SK-N-SH (cell line): Measurements from ENCODE around the gene ALPI.

ENCODE experiments used
- ELF1 ChIP-seq: IDR thresholded peaks from 2 replicates; pipeline ENCODE4 v1.4.0; 2012
- EP300 ChIP-seq, 2 experiments: IDR thresholded peaks; 2 replicates each; pipeline versions ENCODE4 v1.4.0 to v1.6.1; 2012; ENCODE audit warnings: borderline replicate concordance in 1 of 2, low read depth in 1 of 2, low read length in 1 of 2
- EZH2phosphoT487 ChIP-seq: fragments of 200-600 bp; sonication (generic); IDR thresholded peaks from 2 replicates; pipeline ENCODE4 v1.6.1; 2017; ENCODE audit warnings: low read depth, mixed run types, mild to moderate bottlenecking, antibody characterized with exemption, moderate library complexity, borderline replicate concordance
- GATA2 ChIP-seq: sonication (generic); formaldehyde crosslinking; IDR thresholded peaks from 2 replicates; pipeline ENCODE4 v1.5.0; 2020; ENCODE audit warnings: mild to moderate bottlenecking, missing genetic modification reagents
- NFIC ChIP-seq: IDR thresholded peaks from 2 replicates; pipeline ENCODE4 v1.4.0; 2012; ENCODE audit warnings: borderline replicate concordance
- POLR2AphosphoS5 ChIP-seq: IDR thresholded peaks from 2 replicates; pipeline ENCODE4 v1.6.1; 2012; ENCODE audit warnings: low read depth, low read length
- RAD21 ChIP-seq: IDR thresholded peaks from 2 replicates; pipeline ENCODE4 v1.6.1; 2012; ENCODE audit warnings: mild to moderate bottlenecking, low read length
- SIN3A ChIP-seq: IDR thresholded peaks from 2 replicates; pipeline ENCODE4 v1.6.1; 2012; ENCODE audit warnings: low read depth, mild to moderate bottlenecking, low read length, moderate library complexity, borderline replicate concordance
- SMC3 ChIP-seq: IDR thresholded peaks from 2 replicates; pipeline ENCODE4 v1.6.1; 2012; ENCODE audit warnings: low read depth, low read length, improper control_type of control experiment
- TF ChIP-seq, protein P1 (sequence below): fragments of 200-600 bp; sonication (generic); IDR thresholded peaks from 2 replicates; pipeline ENCODE4 v1.6.1; 2017; ENCODE audit warnings: antibody characterized with exemption, mild to moderate bottlenecking, moderate library complexity
- TF ChIP-seq, protein P2 (sequence below): IDR thresholded peaks from 2 replicates; pipeline ENCODE4 v1.6.1; 2012; ENCODE audit warnings: mild to moderate bottlenecking, low read depth, low read length, moderate library complexity

DNA sequence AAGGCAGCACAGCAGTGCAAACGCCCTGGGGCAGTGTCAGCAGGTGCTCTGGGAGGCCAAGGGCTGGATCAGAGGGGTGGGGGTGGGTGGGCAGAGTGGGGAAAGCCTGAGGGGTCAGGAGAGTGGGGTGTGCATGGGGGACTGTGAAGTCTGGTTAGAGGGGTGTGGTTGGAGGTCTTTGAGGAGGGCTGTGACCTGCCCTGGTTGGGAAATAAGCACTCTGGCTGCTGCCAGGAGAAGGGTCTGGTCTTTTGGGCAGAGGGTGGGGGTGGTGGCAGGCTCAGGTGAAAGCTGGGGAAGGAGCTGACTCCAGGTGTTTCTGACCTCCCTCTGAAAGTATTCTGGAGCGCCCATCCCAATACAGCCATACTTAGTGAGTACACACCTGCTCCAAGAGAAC lies 4.2 kb downstream of the ALPI start:
- TF ChIP-seq RAD21 (no peak), POLR2AphosphoS5 (no peak), NFIC (no peak), SIN3A (no peak), EZH2phosphoT487 (no peak), SMC3 (no peak), ELF1 (no peak), EP300 (IDR thresholded peaks at IDR 0.05; ENCODE audit: borderline replicate concordance in 1 of 2, low read depth in 1 of 2, low read length in 1 of 2) (no peak), GATA2 (no peak)
- TF ChIP-seq, protein P1, sequence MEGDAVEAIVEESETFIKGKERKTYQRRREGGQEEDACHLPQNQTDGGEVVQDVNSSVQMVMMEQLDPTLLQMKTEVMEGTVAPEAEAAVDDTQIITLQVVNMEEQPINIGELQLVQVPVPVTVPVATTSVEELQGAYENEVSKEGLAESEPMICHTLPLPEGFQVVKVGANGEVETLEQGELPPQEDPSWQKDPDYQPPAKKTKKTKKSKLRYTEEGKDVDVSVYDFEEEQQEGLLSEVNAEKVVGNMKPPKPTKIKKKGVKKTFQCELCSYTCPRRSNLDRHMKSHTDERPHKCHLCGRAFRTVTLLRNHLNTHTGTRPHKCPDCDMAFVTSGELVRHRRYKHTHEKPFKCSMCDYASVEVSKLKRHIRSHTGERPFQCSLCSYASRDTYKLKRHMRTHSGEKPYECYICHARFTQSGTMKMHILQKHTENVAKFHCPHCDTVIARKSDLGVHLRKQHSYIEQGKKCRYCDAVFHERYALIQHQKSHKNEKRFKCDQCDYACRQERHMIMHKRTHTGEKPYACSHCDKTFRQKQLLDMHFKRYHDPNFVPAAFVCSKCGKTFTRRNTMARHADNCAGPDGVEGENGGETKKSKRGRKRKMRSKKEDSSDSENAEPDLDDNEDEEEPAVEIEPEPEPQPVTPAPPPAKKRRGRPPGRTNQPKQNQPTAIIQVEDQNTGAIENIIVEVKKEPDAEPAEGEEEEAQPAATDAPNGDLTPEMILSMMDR, result no peak
- TF ChIP-seq, protein P2, sequence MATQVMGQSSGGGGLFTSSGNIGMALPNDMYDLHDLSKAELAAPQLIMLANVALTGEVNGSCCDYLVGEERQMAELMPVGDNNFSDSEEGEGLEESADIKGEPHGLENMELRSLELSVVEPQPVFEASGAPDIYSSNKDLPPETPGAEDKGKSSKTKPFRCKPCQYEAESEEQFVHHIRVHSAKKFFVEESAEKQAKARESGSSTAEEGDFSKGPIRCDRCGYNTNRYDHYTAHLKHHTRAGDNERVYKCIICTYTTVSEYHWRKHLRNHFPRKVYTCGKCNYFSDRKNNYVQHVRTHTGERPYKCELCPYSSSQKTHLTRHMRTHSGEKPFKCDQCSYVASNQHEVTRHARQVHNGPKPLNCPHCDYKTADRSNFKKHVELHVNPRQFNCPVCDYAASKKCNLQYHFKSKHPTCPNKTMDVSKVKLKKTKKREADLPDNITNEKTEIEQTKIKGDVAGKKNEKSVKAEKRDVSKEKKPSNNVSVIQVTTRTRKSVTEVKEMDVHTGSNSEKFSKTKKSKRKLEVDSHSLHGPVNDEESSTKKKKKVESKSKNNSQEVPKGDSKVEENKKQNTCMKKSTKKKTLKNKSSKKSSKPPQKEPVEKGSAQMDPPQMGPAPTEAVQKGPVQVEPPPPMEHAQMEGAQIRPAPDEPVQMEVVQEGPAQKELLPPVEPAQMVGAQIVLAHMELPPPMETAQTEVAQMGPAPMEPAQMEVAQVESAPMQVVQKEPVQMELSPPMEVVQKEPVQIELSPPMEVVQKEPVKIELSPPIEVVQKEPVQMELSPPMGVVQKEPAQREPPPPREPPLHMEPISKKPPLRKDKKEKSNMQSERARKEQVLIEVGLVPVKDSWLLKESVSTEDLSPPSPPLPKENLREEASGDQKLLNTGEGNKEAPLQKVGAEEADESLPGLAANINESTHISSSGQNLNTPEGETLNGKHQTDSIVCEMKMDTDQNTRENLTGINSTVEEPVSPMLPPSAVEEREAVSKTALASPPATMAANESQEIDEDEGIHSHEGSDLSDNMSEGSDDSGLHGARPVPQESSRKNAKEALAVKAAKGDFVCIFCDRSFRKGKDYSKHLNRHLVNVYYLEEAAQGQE, result no peak
